Activated CD8-positive, alpha-beta T cell treated with anti-CD3 and anti-CD28 coated beads, Interleukin-2, amount 10 ng/mL, durations not matched to agents 7 days and 5 days (primary cell): ENCODE measurements around the gene ACTL6A. TPM values are rescaled to one million over a fixed set of nuclear protein-coding genes. Genes with fewer than 3 reads are reported as not detected.

Experiments used
- ATAC-seq: fragments of 150-1000 bp; cut with Tn5 transposase; one replicate; pipeline ENCODE4 v1.10.0; 2021; ENCODE audit warnings: moderate library complexity
- CTCF ChIA-PET: fragments of 350-600 bp; sonication (Branson Sonifier 250); formaldehyde crosslinking; loops from one replicate; lab custom pipeline; 2021; ENCODE audit warnings: antibody characterized with exemption; lab: Charles Lee
- POLR2A ChIA-PET: fragments of 350-600 bp; sonication (Branson Sonifier 250); formaldehyde crosslinking; loops from one replicate; lab custom pipeline; 2021; ENCODE audit warnings: antibody characterized with exemption; lab: Charles Lee
- DNase-seq: peaks from one replicate; pipeline ENCODE4 v3.0.0-alpha.2; 2020
- H3K27ac Mint-ChIP-seq: one replicate; pipeline ENCODE4 v1.8.0; 2021; ENCODE audit warnings: mild to moderate bottlenecking, mixed read lengths
- H3K27me3 Mint-ChIP-seq: one replicate; pipeline ENCODE4 v1.8.0; 2021; ENCODE audit warnings: low read depth, mixed read lengths
- H3K36me3 Mint-ChIP-seq: one replicate; pipeline ENCODE4 v1.8.0; 2021; ENCODE audit warnings: low read depth, mixed read lengths
- H3K4me1 Mint-ChIP-seq: one replicate; pipeline ENCODE4 v1.8.0; 2021; ENCODE audit warnings: low read depth, mixed read lengths
- H3K4me3 Mint-ChIP-seq: one replicate; pipeline ENCODE4 v1.8.0; 2021; ENCODE audit warnings: mild to moderate bottlenecking, mixed read lengths
- H3K9me3 Mint-ChIP-seq: one replicate; pipeline ENCODE4 v1.8.0; 2022; ENCODE audit warnings: mixed read lengths; ENCODE audit not compliant: insufficient read depth
- total RNA-seq, 2 experiments: library from RNA; stranded (reverse); gene quantifications; one replicate each; pipeline ENCODE4 v1.2.3, GENCODE V29; 2021

Gene ACTL6A
- total RNA-seq, 2 experiments from 2014 or later = 86.5 to 88.3 TPM

- ATAC-seq (no peak), DNase-seq (no peak)
- Mint-ChIP-seq H3K4me3 (no peak overlapping the region), H3K36me3 (peaks cover 47% of the 10 kb centered on the region), H3K27ac (no peak overlapping the region), H3K9me3 (peaks cover 3% of the 10 kb centered on the region), H3K27me3 (no peaks in the 10 kb centered on the region), H3K4me1 (no peaks in the 10 kb centered on the region)
- CTCF ChIA-PET = no interaction called here
- POLR2A ChIA-PET = interaction anchor here (0.6 kb wide), 1 partner anchor 13 kb away, joined by 4 read pairs; no protein-coding TSS in a partner anchor
These were observed 61.7 kb downstream of the ACTL6A start for GRCh38 chr3:179624451-179624850.

GRCh38 chr3:179630753-179631451 is 68.2 kb downstream of the ACTL6A start:
- Mint-ChIP-seq H3K9me3 (no peaks in the 10 kb centered on the region), H3K27me3 (no peaks in the 10 kb centered on the region), H3K4me1 (no peaks in the 10 kb centered on the region), H3K4me3 (no peak overlapping the region), H3K27ac (no peak overlapping the region), H3K36me3 (peaks cover 2% of the 10 kb centered on the region)
- ChIA-PET POLR2A (no interaction called here), CTCF (no interaction called here)
- DNase-seq (no peak), ATAC-seq (no peak)

Other genes with a start within 250 kb of the ACTL6A start
- 10 to 100 TPM; 36.3 to 40.6 TPM for gene ZNF639, start 239.9 kb upstream of the ACTL6A start, total RNA-seq
- 10 to 100 TPM; 25.5 to 30.4 TPM for gene MFN1, start 215.2 kb upstream of the ACTL6A start, total RNA-seq
- 10 to 100 TPM in 1 of 2 experiments, 1 to 10 TPM in 1; 6.7 to 10.3 TPM for gene GNB4, start 111.5 kb upstream of the ACTL6A start, total RNA-seq
- 10 to 100 TPM; 36.8 to 39.9 TPM for gene MRPL47, start 41.7 kb downstream of the ACTL6A start, total RNA-seq
- 10 to 100 TPM; 87.1 to 95.9 TPM for gene NDUFB5, start 41.9 kb downstream of the ACTL6A start, total RNA-seq
- gene USP13, start 90.1 kb downstream of the ACTL6A start, total RNA-seq = 10 to 100 TPM in 1 of 2 experiments, 1 to 10 TPM in 1; 9.6 to 10.5 TPM